Renal cortical epithelial cell (primary cell): ENCODE results near the gene C8A. TPM values are rescaled to one million over a fixed set of nuclear protein-coding genes. Genes with fewer than 3 reads are reported as not detected.

ENCODE experiments used
- DNase-seq: peaks from one replicate; pipeline ENCODE4 v3.0.0-alpha.2; 2011; ENCODE audit warnings: low read depth
- total RNA-seq: library from RNA; depleted of rRNA; stranded (reverse); fragments of >200 nt; gene quantifications from 2 replicates; pipeline ENCODE4 v1.2.3, GENCODE V29; 2014

C8A gene
- total RNA-seq, 1 donor from 2014 or later = not detected

DNA sequence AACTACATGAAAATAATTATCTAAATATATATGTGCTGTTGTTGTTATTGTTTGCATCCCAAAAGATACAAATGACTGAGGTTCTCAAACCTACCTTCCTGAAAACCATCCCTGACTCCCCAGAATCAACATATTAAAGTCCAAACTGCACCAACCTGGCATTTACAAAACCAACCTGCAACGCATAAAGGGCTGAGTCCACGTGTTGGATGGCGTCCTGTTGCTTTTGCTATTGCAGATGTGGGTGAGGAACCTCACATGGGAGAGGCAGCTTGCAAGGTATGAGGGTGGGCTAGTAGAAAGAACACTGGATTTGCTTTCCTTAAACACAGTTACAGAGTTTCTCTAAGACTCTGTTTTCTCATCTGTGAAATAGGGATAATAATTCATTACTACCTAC is 112.8 kb downstream of the C8A start:
- no peak for DNase-seq

Other genes starting within 250 kb of the C8A start
- 18.8 and 32.8 TPM in 2 replicates for gene PRKAA2, start 209.5 kb upstream of the C8A start, total RNA-seq
- gene FYB2, start 35.4 kb upstream of the C8A start, total RNA-seq = 0.05 TPM in 1 of 2 replicates, not detected in the other
- gene C8B, start 111.2 kb downstream of the C8A start, total RNA-seq = not detected in 2 replicates